Liver (tissue), 3 donors: ENCODE measurements around the gene MYH11.

Experiments used
- EGR1 ChIP-seq, 2 donors: IDR thresholded peaks; 2 replicates each; pipeline ENCODE4 v1.6.1; 2016 to 2018; ENCODE audit warnings: antibody characterized with exemption in 2 of 2, low read depth in 2 of 2
- FOXA1 ChIP-seq: IDR thresholded peaks from 2 replicates; pipeline ENCODE4 v1.6.1; 2016; ENCODE audit warnings: antibody characterized with exemption
- JUND ChIP-seq, 2 donors: IDR thresholded peaks; 2 replicates each; pipeline ENCODE4 v1.6.1; 2016; ENCODE audit warnings: antibody characterized with exemption in 2 of 2
- RAD21 ChIP-seq, 2 donors: IDR thresholded peaks; 2 replicates each; pipeline ENCODE4 v1.6.1; 2016; ENCODE audit warnings: antibody characterized with exemption in 2 of 2, mild to moderate bottlenecking in 2 of 2
- TAF1 ChIP-seq: conservative IDR thresholded peaks from 2 replicates; pipeline ENCODE4 v1.6.1; 2016; ENCODE audit warnings: antibody characterized with exemption, mild to moderate bottlenecking
- YY1 ChIP-seq: IDR thresholded peaks from 2 replicates; pipeline ENCODE4 v1.6.1; 2016; ENCODE audit warnings: antibody characterized with exemption, mild to moderate bottlenecking
- TF ChIP-seq, protein P1 (sequence below): fragments of 150-350 bp; IDR thresholded peaks from 2 replicates; pipeline ENCODE4 v1.5.1; 2017; ENCODE audit warnings: improper control_type of control experiment, low read depth, low read length; ENCODE audit not compliant: missing input control
- TF ChIP-seq, protein P2 (sequence below): IDR thresholded peaks from 2 replicates; pipeline ENCODE4 v1.6.1; 2016; ENCODE audit warnings: antibody characterized with exemption, mild to moderate bottlenecking
- donor health status: healthy.
- donor health status: healthy.

DNA sequence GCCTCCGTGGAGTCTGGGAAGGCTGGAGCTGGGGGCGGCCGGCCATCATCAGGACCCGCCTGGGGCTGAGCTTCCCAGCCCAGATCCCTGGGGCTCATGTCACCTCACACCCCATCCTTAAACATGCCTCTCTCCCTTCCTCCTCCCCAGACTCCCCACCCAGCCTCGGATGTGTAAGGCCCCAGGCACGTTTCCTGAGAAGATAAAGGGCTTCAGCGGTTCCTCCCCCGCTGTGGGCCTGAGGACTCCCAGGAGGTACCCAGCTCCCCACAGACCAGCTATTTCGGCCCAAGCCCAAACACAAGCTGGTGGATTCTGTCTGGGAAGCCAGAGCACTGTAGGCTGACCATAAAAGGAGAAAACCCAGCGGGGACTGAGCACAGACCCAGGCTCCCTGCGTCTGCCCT is 49.2 kb downstream of the MYH11 start:
- TF ChIP-seq, protein P1, sequence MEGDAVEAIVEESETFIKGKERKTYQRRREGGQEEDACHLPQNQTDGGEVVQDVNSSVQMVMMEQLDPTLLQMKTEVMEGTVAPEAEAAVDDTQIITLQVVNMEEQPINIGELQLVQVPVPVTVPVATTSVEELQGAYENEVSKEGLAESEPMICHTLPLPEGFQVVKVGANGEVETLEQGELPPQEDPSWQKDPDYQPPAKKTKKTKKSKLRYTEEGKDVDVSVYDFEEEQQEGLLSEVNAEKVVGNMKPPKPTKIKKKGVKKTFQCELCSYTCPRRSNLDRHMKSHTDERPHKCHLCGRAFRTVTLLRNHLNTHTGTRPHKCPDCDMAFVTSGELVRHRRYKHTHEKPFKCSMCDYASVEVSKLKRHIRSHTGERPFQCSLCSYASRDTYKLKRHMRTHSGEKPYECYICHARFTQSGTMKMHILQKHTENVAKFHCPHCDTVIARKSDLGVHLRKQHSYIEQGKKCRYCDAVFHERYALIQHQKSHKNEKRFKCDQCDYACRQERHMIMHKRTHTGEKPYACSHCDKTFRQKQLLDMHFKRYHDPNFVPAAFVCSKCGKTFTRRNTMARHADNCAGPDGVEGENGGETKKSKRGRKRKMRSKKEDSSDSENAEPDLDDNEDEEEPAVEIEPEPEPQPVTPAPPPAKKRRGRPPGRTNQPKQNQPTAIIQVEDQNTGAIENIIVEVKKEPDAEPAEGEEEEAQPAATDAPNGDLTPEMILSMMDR, result no peak
- TF ChIP-seq EGR1 (IDR thresholded peaks at IDR 0.05; ENCODE audit: low read depth in 2 of 2) (no peak), TAF1 (no peak), RAD21 (IDR thresholded peaks at IDR 0.05) (no peak), YY1 (no peak), FOXA1 (no peak), JUND (IDR thresholded peaks at IDR 0.05) (no peak)
- TF ChIP-seq, protein P2, sequence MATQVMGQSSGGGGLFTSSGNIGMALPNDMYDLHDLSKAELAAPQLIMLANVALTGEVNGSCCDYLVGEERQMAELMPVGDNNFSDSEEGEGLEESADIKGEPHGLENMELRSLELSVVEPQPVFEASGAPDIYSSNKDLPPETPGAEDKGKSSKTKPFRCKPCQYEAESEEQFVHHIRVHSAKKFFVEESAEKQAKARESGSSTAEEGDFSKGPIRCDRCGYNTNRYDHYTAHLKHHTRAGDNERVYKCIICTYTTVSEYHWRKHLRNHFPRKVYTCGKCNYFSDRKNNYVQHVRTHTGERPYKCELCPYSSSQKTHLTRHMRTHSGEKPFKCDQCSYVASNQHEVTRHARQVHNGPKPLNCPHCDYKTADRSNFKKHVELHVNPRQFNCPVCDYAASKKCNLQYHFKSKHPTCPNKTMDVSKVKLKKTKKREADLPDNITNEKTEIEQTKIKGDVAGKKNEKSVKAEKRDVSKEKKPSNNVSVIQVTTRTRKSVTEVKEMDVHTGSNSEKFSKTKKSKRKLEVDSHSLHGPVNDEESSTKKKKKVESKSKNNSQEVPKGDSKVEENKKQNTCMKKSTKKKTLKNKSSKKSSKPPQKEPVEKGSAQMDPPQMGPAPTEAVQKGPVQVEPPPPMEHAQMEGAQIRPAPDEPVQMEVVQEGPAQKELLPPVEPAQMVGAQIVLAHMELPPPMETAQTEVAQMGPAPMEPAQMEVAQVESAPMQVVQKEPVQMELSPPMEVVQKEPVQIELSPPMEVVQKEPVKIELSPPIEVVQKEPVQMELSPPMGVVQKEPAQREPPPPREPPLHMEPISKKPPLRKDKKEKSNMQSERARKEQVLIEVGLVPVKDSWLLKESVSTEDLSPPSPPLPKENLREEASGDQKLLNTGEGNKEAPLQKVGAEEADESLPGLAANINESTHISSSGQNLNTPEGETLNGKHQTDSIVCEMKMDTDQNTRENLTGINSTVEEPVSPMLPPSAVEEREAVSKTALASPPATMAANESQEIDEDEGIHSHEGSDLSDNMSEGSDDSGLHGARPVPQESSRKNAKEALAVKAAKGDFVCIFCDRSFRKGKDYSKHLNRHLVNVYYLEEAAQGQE, result no peak
